ENCODE data around the gene DLL3.

The DLL3 gene

DNA sequence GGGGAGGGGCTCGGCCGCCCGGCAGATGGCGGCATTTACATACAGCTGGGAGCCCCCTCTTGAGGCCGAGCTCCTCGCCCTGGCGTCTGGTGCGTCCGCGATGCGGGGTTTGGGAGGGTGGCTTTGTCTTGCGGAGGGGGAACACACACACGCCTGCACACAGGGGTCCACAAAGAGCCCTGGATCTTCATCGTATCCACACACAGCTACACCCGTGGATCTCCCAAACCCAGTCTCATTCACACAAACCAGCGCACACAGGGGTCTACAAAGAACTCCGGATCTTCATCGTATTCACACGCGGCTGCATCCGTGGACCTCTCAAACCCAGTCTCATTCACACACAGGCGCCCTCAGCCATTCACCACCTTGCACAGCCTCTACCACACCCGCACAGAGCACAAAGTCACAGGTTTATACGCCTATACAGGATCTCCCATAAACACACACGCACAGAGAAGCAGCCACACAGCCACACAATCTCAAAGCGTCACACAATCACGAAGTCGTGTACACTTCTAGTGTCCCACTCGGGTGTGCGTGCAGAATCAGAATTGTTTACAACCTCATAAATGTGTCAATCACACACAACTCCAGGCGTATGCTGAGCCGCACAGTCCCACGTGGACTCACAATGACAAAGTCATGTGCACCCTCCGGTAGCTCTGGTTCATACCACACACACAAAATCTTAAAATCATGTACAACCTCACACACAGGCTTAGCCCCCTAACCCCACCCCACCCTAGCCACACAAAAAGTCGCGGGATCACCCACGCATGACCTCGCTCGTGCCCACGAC is 550 bp upstream of the DLL3 start:
- peak overlapping the region; percentile 43 for H3K4me3 ChIP-seq (ENCODE audit: low read length)

DNA sequence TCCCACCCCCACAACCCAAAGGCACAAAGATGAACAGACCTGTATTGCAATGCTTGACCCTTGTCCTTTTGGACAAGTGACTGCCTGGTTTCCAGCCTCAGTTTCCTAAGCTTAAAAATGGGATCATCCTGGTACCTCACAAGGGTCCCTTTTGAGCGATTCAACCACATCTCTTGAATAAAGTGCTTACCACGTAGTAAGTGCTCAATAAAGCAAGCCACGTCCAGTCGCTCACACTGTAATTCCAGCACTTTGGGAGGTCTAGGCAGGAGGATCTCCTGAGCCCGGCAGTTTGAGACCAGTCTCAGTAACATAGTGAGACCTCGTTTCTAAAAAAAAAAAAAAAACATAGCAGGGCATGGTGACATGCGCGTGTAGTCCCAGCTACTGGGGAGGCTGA is 1.2 kb downstream of the DLL3 start:
- no peak overlapping the region for H3K4me3 ChIP-seq (ENCODE audit: low read length)
- no peak for TF ChIP-seq ZNF274 (IDR thresholded peaks at IDR 0.05; ENCODE audit: low read depth, low read length)

More for the DNA sequence above, 550 bp upstream of the DLL3 start:
- TF ChIP-seq ZNF274 (IDR thresholded peaks at IDR 0.05; ENCODE audit: low read depth, low read length) = no peak

DNA sequence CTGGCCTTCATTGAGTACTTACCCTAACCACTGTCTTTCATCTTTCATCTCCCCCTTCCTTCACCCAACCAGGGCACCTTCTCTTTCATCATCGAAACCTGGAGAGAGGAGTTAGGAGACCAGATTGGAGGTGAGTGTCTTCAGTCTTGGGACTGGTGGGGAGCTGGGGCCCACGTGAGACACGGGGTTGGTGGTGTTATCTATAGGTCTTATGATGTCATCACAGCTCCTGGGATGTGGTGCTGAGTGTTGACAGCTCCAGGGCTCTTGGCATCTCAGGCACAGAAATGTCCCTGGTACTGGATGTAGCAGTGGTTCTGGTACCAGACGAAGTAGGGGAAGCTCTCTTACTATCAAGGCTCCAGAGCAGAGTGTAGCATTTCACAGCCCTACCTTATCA is 1.8 kb downstream of the DLL3 start:
- no peak for TF ChIP-seq ZNF274 (IDR thresholded peaks at IDR 0.05; ENCODE audit: low read depth, low read length)
- H3K4me3 ChIP-seq (ENCODE audit: low read length) = no peak overlapping the region

DNA sequence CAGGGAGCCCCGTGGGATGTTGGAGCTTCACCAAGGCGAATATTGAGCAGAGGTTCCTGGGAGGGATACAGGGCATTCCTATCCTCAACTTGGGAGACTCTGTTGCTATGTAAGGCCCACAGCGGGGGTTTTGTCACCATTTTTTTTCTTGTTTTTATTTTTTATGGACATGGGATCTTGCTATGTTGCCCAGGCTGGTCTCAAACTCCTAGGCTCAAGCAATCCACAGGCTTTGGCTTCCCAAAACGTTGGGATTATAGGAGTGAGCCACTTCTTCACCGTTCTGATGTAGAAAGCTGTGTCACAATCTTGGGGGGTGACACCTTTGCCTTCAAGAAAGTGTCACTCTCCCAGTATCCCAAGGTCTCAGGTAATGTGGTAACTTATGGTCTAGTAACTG is 2.6 kb downstream of the DLL3 start:
- no peak overlapping the region for H3K4me3 ChIP-seq (ENCODE audit: low read length)
- no peak for TF ChIP-seq ZNF274 (IDR thresholded peaks at IDR 0.05; ENCODE audit: low read depth, low read length)

DNA sequence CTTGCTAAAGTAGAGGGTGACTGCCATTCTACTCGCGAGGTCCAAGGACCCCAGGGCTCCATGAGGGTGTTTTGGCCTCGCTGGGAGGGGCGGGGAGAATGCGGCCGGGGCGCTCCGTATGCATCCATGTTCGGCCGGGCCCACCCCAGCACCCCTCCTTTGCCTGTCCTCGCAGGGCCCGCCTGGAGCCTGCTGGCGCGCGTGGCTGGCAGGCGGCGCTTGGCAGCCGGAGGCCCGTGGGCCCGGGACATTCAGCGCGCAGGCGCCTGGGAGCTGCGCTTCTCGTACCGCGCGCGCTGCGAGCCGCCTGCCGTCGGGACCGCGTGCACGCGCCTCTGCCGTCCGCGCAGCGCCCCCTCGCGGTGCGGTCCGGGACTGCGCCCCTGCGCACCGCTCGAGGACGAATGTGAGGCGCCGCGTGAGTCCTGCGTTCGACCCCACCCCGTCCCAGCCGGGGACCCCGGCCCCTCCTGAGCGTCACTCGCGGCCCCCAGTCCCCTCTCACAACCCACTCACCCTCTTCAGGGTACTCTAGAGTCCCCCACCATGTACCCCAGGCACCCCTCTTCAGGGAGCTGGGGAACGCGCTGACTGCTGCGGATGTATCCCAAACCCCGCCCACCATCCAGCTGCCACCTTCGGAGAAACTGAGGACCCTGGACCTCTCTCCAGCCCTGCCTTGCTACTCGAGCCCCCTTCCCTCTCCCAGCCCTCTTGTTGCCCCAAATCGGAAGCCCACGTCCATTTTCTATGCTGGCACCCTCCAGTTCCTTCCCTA is 4.1 kb downstream of the DLL3 start:
- TF ChIP-seq ZNF274 (IDR thresholded peaks at IDR 0.05; ENCODE audit: low read depth, low read length) = no peak
- no peak overlapping the region for H3K4me3 ChIP-seq (ENCODE audit: low read length)

DNA sequence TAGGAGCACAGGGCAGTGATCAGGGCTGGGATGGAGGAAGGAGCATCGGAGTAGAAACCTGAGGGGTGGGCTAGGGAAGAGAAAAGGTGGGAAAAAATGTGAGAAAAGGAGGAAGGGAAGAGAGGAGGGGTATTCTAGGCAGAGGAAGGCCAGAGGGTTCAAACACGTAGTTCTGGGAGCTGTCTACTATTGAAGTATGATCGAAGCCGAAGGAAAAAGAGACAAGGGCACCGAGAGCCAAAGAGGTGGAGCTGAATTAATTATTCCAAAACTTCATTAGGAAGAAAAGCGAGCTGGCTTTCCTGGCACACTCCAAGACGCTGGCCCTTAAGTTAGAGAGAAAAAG is 7.8 kb downstream of the DLL3 start:
- TF ChIP-seq ZNF274 (IDR thresholded peaks at IDR 0.05; ENCODE audit: low read depth, low read length) = no peak
- H3K4me3 ChIP-seq (ENCODE audit: low read length) = no peak overlapping the region; the same call in 1 of the 2 replicates

DNA sequence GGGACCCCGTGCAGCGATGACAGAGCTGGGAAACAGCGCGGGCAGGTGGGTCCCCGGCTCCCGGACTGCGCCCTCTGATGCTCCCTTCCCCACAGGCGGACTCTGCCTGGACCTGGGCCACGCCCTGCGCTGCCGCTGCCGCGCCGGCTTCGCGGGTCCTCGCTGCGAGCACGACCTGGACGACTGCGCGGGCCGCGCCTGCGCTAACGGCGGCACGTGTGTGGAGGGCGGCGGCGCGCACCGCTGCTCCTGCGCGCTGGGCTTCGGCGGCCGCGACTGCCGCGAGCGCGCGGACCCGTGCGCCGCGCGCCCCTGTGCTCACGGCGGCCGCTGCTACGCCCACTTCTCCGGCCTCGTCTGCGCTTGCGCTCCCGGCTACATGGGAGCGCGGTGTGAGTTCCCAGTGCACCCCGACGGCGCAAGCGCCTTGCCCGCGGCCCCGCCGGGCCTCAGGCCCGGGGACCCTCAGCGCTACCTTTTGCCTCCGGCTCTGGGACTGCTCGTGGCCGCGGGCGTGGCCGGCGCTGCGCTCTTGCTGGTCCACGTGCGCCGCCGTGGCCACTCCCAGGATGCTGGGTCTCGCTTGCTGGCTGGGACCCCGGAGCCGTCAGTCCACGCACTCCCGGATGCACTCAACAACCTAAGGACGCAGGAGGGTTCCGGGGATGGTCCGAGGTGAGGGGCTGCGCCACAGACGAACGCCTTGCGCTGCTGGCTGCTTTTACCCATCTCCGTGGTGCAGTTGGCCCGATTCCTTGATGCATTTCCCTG is 8.4 kb downstream of the DLL3 start:
- TF ChIP-seq ZNF274 (IDR thresholded peaks at IDR 0.05; ENCODE audit: low read depth, low read length) = no peak
- H3K4me3 ChIP-seq (ENCODE audit: low read length) = peak overlapping the region; percentile 39

DNA sequence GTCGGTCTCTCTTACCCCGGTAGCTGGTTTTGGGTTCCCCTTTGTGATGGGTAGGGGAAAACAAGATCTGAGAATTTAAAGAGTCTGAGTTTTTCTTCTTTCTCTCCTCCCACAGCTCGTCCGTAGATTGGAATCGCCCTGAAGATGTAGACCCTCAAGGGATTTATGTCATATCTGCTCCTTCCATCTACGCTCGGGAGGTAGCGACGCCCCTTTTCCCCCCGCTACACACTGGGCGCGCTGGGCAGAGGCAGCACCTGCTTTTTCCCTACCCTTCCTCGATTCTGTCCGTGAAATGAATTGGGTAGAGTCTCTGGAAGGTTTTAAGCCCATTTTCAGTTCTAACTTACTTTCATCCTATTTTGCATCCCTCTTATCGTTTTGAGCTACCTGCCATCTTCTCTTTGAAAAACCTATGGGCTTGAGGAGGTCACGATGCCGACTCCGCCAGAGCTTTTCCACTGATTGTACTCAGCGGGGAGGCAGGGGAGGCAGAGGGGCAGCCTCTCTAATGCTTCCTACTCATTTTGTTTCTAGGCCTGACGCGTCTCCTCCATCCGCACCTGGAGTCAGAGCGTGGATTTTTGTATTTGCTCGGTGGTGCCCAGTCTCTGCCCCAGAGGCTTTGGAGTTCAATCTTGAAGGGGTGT is 9.1 kb downstream of the DLL3 start:
- TF ChIP-seq ZNF274 (IDR thresholded peaks at IDR 0.05; ENCODE audit: low read depth, low read length) = no peak
- H3K4me3 ChIP-seq (ENCODE audit: low read length) = peak overlapping the region; percentile 39

DNA sequence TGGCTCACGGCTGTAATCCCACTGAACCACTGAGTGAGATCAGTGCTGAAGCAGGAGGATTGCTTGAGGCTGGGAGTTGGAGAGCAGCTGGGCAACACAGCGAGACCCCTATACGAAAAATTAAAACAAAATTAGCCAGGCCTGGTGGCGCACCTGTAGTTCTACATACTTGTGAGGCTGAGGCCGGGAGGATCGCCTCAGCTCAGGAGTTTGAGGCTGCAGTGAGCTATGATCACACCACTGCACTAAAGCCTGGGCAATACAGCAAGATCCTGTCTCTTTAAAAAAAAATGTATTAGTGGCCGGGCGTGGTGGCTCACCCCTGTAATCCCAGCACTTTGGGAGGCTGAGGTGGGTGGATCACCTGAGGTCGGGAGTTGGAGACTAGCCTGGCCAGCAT is 9.9 kb downstream of the DLL3 start:
- no peak for TF ChIP-seq ZNF274 (IDR thresholded peaks at IDR 0.05; ENCODE audit: low read depth, low read length)
- H3K4me3 ChIP-seq (ENCODE audit: low read length) = no peak overlapping the region

DNA sequence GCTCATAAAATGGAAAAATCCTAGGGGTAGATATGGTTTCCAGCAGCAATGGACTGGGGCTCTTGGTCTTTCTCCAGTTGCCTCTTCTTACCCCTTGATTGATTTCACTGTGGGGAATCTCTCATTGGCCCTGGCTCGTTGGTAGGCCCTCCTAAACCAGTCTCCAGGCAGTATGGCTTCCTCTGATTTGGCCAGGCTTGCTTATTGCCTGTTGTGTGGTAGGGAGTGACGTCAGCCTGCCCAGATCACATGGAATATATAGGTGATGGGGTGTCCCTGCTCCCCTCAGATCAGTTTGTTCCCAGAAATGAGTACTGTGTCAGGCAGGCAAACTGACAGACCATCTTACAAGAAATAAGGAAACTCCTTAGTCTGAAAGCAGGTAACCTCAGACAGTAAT is 10.5 kb downstream of the DLL3 start:
- H3K4me3 ChIP-seq (ENCODE audit: low read length) = no peak overlapping the region
- no peak for TF ChIP-seq ZNF274 (IDR thresholded peaks at IDR 0.05; ENCODE audit: low read depth, low read length)

DNA sequence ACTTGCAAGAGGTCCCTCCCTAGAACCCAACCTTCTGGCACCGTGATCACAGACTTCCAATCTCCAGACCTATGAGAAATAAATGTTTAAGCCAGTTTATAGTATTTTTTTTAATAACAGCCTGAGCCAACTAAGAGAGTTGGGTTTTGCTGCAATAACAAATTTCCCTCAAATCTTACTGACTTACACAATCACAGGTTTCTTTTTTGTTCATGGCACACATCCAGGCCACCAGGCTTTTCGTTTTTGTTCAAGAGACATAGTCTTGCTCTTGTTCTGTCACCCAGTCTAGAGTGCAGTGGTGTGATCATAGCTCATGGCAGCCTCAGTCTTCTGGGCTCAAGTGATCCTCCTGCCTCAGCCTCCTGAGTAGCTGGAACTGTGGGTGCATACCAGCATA is 14.2 kb downstream of the DLL3 start:
- TF ChIP-seq ZNF274 (IDR thresholded peaks at IDR 0.05; ENCODE audit: low read depth, low read length) = no peak
- no peak overlapping the region for H3K4me3 ChIP-seq (ENCODE audit: low read length)

DNA sequence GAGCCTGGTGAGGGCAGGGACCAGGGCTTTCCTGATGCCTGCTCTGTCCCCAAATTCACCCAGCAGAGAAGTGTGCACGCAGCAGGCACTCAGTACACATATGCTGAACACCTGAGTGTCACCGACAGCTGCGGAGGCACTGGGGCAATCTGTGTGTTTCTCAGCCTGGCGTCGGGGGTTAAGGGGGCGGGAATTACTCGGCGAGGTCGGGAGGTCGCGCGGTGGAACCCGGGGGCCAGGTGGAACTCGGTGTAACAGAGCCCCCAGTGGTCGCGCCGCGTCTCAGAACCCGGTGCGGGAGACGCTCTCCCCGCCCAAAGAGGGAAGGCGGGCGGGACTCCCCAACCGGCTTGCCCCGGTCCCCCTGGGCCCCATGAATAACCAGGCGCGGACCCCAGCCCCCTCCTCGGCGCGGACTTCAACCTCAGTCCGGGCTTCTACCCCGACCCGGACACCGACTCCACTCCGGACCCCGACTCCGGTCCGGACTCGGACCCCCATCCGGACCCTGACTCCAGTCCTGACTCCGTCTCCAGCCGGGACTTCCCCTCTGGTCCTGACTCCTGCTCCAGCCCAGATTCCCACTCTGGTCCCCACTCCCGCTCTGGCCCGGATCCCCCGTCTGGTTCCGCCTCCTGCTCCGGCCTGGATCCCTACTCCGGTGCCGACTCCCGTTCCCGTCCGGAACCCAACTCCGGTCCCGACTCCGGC is 16.2 kb downstream of the DLL3 start, which contains the start of gene SELENOV:
Gene SELENOV (plus strand): TSS at position 300 of the 711 bp plus-strand sequence. CDS start 74 bp downstream, at position 374.
- H3K4me3 ChIP-seq (ENCODE audit: low read length) = peak within 1 kb of the TSS; percentile 34; the same call in 1 of the 2 replicates
- TF ChIP-seq ZNF274 (IDR thresholded peaks at IDR 0.05; ENCODE audit: low read depth, low read length) = no peak

DNA sequence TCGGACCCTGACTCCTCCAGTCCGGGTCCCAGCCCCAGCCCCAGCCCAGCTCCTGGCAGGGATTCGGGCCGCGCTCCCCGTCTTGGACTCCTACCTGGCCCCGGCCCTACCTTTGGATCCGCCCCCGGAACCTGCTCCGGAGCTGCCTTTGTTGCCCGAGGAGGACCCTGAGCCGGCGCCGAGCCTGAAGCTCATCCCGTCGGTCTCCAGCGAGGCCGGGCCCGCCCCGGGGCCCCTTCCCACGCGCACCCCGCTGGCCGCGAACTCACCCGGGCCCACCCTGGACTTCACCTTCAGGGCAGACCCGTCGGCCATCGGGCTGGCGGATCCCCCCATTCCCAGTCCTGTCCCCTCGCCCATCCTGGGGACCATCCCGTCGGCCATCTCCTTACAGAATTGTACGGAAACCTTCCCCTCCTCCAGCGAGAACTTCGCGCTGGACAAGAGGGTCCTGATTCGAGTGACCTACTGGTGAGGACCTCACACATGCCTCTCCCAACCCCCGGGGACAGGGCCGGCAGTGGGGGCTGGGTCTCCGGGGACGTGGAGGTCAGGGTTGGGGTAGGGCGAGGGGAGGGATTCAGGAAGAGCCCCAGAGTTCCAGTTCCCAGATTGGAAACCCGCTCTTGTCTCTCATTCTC is 16.9 kb downstream of the DLL3 start:
- peak overlapping the region; percentile 34; the same call in 1 of the 2 replicates for H3K4me3 ChIP-seq (ENCODE audit: low read length)
- no peak for TF ChIP-seq ZNF274 (IDR thresholded peaks at IDR 0.05; ENCODE audit: low read depth, low read length)

All from GM08714 (cell line).